Measurements from ENCODE around the gene ZNRD2. TPM values are rescaled to one million over a fixed set of nuclear protein-coding genes. Genes with fewer than 3 reads are reported as not detected.

The ZNRD2 gene
- total RNA-seq, 1 donor from 2014 or later: 32.2 TPM

DNA sequence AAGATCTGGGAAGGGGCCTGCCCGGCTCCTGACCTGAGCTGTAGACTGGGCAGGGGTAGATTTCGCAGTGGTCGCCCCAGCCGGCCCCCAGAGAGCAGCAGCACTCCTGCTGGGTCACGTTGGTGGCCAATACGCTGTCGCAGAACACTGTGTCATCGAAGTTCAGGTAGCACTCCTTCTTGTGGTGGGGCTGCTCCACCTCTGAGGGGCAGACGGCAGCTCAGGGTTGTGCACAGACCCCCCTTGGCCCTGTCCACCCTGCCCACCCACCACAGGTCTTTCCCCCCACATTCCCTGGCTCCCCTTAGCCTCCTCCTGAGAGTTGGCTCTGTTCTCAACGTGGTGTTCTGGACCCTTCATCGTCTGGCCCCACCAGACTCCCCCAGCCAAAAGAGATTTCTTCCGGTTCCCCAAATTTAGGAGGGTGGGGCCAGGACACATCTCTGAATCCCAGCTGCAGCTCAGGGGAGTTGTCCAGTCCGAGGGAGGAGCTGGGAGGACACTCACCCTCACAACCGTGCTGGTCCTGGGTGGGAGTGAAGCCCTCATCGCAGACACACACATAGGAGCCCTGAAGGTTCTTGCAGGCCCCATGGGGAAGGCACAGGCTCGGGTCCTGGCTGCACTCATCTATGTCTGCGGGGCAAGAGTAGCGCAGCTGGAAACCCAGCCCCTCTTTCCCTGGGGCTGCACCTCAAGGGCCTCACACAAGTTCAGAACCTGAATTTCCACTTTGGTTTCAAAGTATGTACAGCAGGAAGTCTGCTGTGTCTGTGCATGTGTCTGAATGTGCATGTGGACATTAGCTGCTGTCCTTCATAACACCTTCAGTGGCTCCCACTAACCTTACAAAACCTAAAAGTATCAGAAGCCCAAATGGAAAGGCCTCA lies 28.9 kb upstream of the ZNRD2 start:
- peak overlapping the region; percentile 78 for H3K4me3 Mint-ChIP-seq

DNA sequence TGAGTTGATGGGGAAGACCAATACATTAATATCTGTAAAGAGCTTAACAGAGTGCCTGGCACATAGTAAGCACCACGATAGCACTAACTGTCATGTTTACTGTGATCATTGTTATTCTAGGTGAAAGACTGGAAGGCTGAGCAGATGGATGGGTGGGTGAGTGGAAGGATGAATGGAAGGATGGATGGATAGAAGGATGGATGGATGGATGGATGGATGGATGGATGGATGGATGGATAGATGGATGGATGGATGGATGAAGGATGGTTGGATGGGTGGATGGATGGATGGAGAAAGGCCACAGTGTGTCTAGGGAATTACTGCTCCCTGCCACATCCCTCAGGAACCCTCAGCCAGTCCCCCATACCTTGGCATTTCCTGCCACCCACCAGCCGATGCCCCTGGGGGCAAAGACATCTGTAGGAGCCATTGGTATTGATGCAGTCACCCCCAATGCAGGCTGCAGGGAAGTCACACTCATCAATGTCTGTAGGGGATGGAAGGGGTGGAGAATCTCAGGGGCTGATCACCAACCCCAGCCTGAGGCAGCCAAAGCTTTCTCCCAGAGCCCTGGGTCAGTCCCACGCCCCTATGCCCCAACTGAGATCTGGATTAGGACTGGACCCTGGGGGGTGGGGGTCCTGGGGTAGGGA lies 27.4 kb upstream of the ZNRD2 start:
- H3K27me3 Mint-ChIP-seq (ENCODE audit: low read depth): peaks cover 72% of the 10 kb centered on the region
- peaks cover 15% of the 10 kb centered on the region for H3K4me1 Mint-ChIP-seq
- no peak overlapping the region for H3K27ac Mint-ChIP-seq (ENCODE audit: unreplicated experiment)
- no peaks in the 10 kb centered on the region for H3K36me3 Mint-ChIP-seq (ENCODE audit: low read depth)
- no peaks in the 10 kb centered on the region for H3K9me3 Mint-ChIP-seq
- H3K4me3 Mint-ChIP-seq: no peak overlapping the region
- no peak for DNase-seq (ENCODE audit: low read depth, low spot score)
- TF ChIP-seq, protein P1, sequence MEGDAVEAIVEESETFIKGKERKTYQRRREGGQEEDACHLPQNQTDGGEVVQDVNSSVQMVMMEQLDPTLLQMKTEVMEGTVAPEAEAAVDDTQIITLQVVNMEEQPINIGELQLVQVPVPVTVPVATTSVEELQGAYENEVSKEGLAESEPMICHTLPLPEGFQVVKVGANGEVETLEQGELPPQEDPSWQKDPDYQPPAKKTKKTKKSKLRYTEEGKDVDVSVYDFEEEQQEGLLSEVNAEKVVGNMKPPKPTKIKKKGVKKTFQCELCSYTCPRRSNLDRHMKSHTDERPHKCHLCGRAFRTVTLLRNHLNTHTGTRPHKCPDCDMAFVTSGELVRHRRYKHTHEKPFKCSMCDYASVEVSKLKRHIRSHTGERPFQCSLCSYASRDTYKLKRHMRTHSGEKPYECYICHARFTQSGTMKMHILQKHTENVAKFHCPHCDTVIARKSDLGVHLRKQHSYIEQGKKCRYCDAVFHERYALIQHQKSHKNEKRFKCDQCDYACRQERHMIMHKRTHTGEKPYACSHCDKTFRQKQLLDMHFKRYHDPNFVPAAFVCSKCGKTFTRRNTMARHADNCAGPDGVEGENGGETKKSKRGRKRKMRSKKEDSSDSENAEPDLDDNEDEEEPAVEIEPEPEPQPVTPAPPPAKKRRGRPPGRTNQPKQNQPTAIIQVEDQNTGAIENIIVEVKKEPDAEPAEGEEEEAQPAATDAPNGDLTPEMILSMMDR (conservative IDR thresholded peaks at IDR 0.05): no peak

More for the DNA sequence above, 28.9 kb upstream of the ZNRD2 start:
- H3K27ac Mint-ChIP-seq (ENCODE audit: unreplicated experiment): no peak overlapping the region
- peaks cover 15% of the 10 kb centered on the region for H3K4me1 Mint-ChIP-seq
- TF ChIP-seq, protein P1 (conservative IDR thresholded peaks at IDR 0.05): no peak
- DNase-seq (ENCODE audit: low read depth, low spot score): no peak
- peaks cover 77% of the 10 kb centered on the region for H3K27me3 Mint-ChIP-seq (ENCODE audit: low read depth)
- H3K9me3 Mint-ChIP-seq: no peaks in the 10 kb centered on the region
- H3K36me3 Mint-ChIP-seq (ENCODE audit: low read depth): no peaks in the 10 kb centered on the region

DNA sequence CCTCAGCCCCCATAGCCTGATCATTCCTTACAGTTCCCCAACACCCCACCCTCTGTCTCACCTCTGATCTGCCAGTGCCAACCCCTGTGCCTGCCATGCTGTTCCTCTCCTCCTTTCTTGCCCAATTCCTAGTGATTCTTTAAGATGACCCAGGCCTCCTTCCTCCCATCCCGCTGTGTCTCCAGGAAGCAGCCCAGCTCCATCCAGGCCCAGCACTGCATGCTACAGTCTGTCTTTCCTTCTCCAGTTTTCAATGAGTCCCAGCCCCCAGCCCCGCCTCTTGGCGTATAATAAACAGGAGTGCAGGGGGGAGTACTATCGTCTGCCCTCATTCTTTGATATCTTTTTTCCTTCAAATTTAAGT lies 24.4 kb upstream of the ZNRD2 start:
- peak overlapping the region; percentile 38 for H3K4me3 Mint-ChIP-seq
- peaks cover 22% of the 10 kb centered on the region for H3K4me1 Mint-ChIP-seq
- no peaks in the 10 kb centered on the region for H3K36me3 Mint-ChIP-seq (ENCODE audit: low read depth)
- TF ChIP-seq, protein P1 (conservative IDR thresholded peaks at IDR 0.05): no peak
- no peak overlapping the region for H3K27ac Mint-ChIP-seq (ENCODE audit: unreplicated experiment)
- peaks cover 71% of the 10 kb centered on the region for H3K27me3 Mint-ChIP-seq (ENCODE audit: low read depth)
- no peak for DNase-seq (ENCODE audit: low read depth, low spot score)
- H3K9me3 Mint-ChIP-seq: no peaks in the 10 kb centered on the region

- peak; percentile 80 for DNase-seq (ENCODE audit: low read depth, low spot score)
- H3K27me3 Mint-ChIP-seq (ENCODE audit: low read depth): peaks cover 70% of the 10 kb centered on the region
- no peaks in the 10 kb centered on the region for H3K9me3 Mint-ChIP-seq
- H3K27ac Mint-ChIP-seq (ENCODE audit: unreplicated experiment): no peak overlapping the region
- no peaks in the 10 kb centered on the region for H3K36me3 Mint-ChIP-seq (ENCODE audit: low read depth)
- peaks cover 26% of the 10 kb centered on the region for H3K4me1 Mint-ChIP-seq
- TF ChIP-seq, protein P1 (conservative IDR thresholded peaks at IDR 0.05): no peak
- H3K4me3 Mint-ChIP-seq: peak overlapping the region; percentile 38
Observed at GRCh38 chr11:65546217-65546958, 23.9 kb upstream of the ZNRD2 start.

DNA sequence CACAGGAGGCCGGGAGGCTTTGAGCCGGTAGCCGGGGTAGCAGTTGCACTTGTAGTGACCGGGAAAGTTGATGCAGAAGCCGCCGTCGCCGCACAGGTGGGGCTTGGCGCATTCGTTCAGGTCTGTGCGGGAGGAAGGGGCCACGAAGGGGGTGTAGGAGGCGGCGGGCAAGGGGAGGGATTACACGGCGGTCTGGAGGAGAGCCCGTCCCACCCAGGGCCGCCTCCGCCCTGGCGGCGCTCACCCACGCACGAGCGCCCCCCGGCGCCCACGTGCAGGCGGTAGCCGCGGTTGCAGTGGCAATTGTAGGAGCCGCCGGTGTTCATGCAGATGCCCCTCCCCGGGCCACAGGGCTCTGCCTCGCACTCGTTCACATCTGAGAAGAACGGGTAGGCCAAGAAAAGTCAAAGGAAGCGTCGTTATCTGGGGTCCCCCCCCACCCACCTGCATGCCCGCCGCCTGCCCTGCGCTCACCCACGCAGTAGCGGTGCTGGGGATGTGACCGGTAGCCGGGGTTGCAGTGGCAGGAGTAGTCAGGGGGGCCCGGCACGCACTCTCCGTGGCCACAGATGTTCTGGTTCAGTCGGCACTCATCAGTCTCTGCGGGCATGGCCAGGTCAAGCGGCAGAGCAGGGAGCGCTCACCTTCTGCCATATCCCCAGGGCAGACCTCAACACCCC lies 22.7 kb upstream of the ZNRD2 start:
- DNase-seq (ENCODE audit: low read depth, low spot score): no peak
- Mint-ChIP-seq H3K9me3 (no peaks in the 10 kb centered on the region), H3K36me3 (ENCODE audit: low read depth) (no peaks in the 10 kb centered on the region), H3K27me3 (ENCODE audit: low read depth) (peaks cover 67% of the 10 kb centered on the region), H3K4me1 (peaks cover 33% of the 10 kb centered on the region), H3K27ac (ENCODE audit: unreplicated experiment) (no peak overlapping the region), H3K4me3 (no peak overlapping the region)
- TF ChIP-seq, protein P1 (conservative IDR thresholded peaks at IDR 0.05): no peak
